HFF-Myc (cell line): Measurements from ENCODE around the gene RHCG.
"Not testable (repeated sequence)": the region's sequence is repeated elsewhere in the genome, so short reads cannot be mapped to it uniquely, and the experiment has no call there.

Experiments
- DNase-seq: peaks from one replicate; pipeline ENCODE4 v3.0.0-alpha.2; 2011; ENCODE audit warnings: low read depth; ENCODE audit errors: extremely low read depth
- H3K4me3 ChIP-seq: replicated peaks from 2 replicates; pipeline ENCODE4 v1.5.1; 2011; ENCODE audit warnings: low read depth, mild to moderate bottlenecking, control low read depth, low read length
- CTCF ChIP-seq: IDR thresholded peaks from 2 replicates; pipeline ENCODE4 v1.5.1; 2012; ENCODE audit warnings: mild to moderate bottlenecking, low read depth, low read length, control low read depth; ENCODE audit errors: missing control alignments

The RHCG gene

GRCh38 chr15:89480505-89480904, 15.9 kb downstream of the RHCG start:
- no peak for TF ChIP-seq CTCF
- no peak overlapping the region for H3K4me3 ChIP-seq
- DNase-seq: no peak

- no peak for TF ChIP-seq CTCF
- H3K4me3 ChIP-seq: no peak overlapping the region
- DNase-seq: no peak
These were observed 17.2 kb downstream of the RHCG start for GRCh38 chr15:89479173-89479572.

- no peak for DNase-seq
- no peak for TF ChIP-seq CTCF
- H3K4me3 ChIP-seq: no peak overlapping the region
These were observed 18.8 kb downstream of the RHCG start for GRCh38 chr15:89477411-89478242.

- H3K4me3 ChIP-seq: no peak overlapping the region
- no peak for DNase-seq
- TF ChIP-seq CTCF: no peak
These were observed 20.7 kb downstream of the RHCG start for GRCh38 chr15:89475661-89476060.

GRCh38 chr15:89472785-89473256, 23.6 kb downstream of the RHCG start:
- DNase-seq: no peak
- peak; percentile 87 for TF ChIP-seq CTCF

GRCh38 chr15:89469426-89470096, 26.8 kb downstream of the RHCG start:
- no peak for DNase-seq
- TF ChIP-seq CTCF: no peak
- no peak overlapping the region for H3K4me3 ChIP-seq

More at GRCh38 chr15:89472785-89473256, 23.6 kb downstream of the RHCG start:
- no peak overlapping the region for H3K4me3 ChIP-seq

- not testable (repeated sequence) for DNase-seq, H3K4me3 ChIP-seq
These were observed 27.6 kb downstream of the RHCG start for GRCh38 chr15:89468813-89469212.
